Activated naive CD8-positive, alpha-beta T cell (primary cell): ENCODE results near the gene PCMT1.
"Not testable (repeated sequence)": the region's sequence is repeated elsewhere in the genome, so short reads cannot be mapped to it uniquely, and the experiment has no call there.

Experiments
- H3K27ac Mint-ChIP-seq: one replicate; pipeline ENCODE4 v1.8.0; 2021; ENCODE audit warnings: mixed read lengths
- H3K27me3 Mint-ChIP-seq: one replicate; pipeline ENCODE4 v1.8.0; 2021; ENCODE audit warnings: mixed read lengths
- H3K36me3 Mint-ChIP-seq: one replicate; pipeline ENCODE4 v1.8.0; 2021; ENCODE audit warnings: mixed read lengths
- H3K4me1 Mint-ChIP-seq: one replicate; pipeline ENCODE4 v1.8.0; 2021; ENCODE audit warnings: low read depth, mixed read lengths
- H3K4me3 Mint-ChIP-seq: one replicate; pipeline ENCODE4 v1.8.0; 2021; ENCODE audit warnings: mild to moderate bottlenecking, mixed read lengths
- H3K9me3 Mint-ChIP-seq: one replicate; pipeline ENCODE4 v1.8.0; 2021; ENCODE audit warnings: low read depth, mixed read lengths

Gene PCMT1

DNA sequence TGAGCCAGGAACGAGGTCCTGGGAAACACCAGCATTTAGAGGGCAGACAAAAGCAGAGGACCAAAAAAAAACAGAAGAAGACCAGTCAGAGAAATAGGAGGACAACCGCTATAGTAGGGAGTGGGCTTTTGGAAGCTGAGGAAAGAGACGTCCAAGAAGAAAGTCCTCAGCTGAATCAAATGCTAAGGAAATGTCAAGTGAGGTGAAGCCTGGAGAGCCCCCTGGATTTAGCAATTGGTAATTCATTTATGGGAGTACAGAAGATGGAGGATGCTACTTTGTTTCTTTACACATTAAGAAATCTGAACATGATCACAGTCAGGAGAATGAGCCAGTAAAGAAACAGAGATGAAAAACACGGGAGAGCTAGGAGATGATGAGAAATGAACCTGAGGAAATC is 73.5 kb downstream of the PCMT1 start:
- Mint-ChIP-seq H3K36me3 (peaks cover 2% of the 10 kb centered on the region), H3K4me1 (no peaks in the 10 kb centered on the region), H3K4me3 (no peak overlapping the region), H3K27me3 (peaks cover 4% of the 10 kb centered on the region), H3K9me3 (no peaks in the 10 kb centered on the region), H3K27ac (no peak overlapping the region)

DNA sequence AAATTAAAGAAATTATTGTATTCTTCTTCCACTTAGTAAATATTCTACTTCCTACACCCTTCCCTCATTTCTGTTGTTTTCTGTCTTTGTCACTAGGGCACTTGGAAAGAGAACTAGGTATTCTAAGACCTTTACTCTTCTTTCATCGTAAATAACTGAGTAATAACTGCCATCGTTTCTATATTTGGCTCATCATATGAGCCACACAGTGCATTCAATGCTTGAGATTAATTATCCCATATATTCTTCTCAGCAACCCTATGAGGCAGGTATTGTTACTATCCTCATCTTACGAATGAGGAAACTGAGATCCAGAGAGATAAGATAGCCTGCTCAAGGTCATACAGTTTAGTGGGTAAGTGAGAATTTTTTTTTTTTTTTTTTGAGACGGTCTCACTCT is 75.8 kb downstream of the PCMT1 start:
- H3K9me3 Mint-ChIP-seq: no peaks in the 10 kb centered on the region
- H3K4me1 Mint-ChIP-seq: no peaks in the 10 kb centered on the region
- H3K4me3 Mint-ChIP-seq: no peak overlapping the region
- H3K27ac Mint-ChIP-seq: no peak overlapping the region
- H3K36me3 Mint-ChIP-seq: peaks cover 2% of the 10 kb centered on the region
- peaks cover 4% of the 10 kb centered on the region for H3K27me3 Mint-ChIP-seq

DNA sequence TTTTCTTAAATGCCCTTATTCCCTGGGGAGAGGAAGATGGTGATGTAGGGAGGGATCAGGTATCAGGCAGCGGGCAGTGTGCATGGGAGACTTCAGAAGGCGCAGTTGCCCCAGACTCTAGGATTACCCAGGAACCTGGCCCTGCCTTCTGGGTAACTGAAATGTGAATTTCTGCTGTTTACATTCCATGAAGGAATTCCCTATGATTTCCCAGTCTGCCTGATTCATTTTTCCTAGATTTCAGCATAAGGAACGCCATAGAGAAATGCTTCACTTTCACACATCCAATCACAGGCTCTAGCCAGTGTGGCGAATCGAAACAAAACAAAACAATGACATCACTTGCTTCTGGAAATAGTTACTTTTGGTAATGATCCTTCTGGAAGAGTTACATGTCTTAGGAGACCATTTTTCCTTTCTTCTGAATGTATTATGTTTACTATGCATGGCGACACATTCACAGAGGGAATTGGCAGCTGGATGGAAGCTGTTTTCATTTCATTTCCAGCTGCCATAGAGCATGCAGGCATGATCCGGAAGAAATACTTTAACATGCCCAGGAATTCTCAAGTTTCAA is 81.3 kb downstream of the PCMT1 start:
- peaks cover 2% of the 10 kb centered on the region for H3K36me3 Mint-ChIP-seq
- peaks cover 2% of the 10 kb centered on the region for H3K27me3 Mint-ChIP-seq
- peaks cover 3% of the 10 kb centered on the region for H3K4me1 Mint-ChIP-seq

DNA sequence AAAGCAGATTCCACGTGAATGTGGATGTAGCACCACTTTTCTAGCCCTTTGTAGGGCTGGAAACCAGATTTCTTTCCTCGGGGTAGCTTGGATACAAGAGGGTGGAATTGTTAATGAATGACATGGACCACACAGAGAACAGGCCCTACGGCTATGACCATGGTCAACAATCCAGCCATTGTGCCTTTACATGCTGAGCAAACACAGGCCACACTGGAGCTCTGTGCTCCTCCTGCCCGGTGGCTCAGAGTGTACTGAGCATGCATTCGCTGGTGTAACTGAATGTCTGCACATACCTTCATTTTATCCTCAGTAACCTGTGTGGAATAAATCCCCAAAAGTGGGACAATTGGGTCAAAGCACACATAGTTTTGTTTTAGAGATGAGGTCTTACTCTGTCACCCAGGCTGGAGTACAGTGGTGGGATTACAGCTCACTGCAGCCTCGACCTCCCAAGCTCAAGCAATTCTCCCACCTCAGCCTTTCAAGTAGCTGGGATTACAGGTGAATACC is 81.8 kb downstream of the PCMT1 start:
- no peaks in the 10 kb centered on the region for H3K9me3 Mint-ChIP-seq
- no peak overlapping the region for H3K4me3 Mint-ChIP-seq
- peaks cover 2% of the 10 kb centered on the region for H3K36me3 Mint-ChIP-seq
- peaks cover 3% of the 10 kb centered on the region for H3K4me1 Mint-ChIP-seq
- peaks cover 2% of the 10 kb centered on the region for H3K27me3 Mint-ChIP-seq
- H3K27ac Mint-ChIP-seq: no peak overlapping the region

More for the DNA sequence above, 81.3 kb downstream of the PCMT1 start:
- H3K9me3 Mint-ChIP-seq: no peaks in the 10 kb centered on the region
- no peak overlapping the region for H3K4me3 Mint-ChIP-seq
- H3K27ac Mint-ChIP-seq: no peak overlapping the region

DNA sequence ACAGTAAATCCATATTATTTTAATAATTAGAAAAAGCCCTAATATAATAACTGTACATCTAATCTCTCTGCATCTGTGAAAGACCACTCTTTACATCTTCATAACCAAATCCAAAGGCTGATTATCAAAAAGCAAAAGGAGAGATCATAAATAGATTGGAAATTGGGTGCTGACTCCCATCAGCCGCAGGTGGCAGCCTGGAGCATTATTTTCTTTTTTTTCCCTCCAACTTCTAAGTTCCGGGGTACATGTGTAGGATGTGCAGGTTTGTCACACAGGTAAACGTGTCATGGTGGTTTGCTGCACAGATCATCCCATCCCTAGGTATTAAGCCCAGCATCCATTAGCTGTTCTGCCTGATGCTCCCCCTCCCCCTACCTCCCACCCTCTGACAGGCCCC is 84.1 kb downstream of the PCMT1 start:
- Mint-ChIP-seq H3K4me3 (no peak overlapping the region), H3K36me3 (no peaks in the 10 kb centered on the region), H3K9me3 (no peaks in the 10 kb centered on the region), H3K4me1 (peaks cover 3% of the 10 kb centered on the region), H3K27ac (no peak overlapping the region), H3K27me3 (peaks cover 2% of the 10 kb centered on the region)

DNA sequence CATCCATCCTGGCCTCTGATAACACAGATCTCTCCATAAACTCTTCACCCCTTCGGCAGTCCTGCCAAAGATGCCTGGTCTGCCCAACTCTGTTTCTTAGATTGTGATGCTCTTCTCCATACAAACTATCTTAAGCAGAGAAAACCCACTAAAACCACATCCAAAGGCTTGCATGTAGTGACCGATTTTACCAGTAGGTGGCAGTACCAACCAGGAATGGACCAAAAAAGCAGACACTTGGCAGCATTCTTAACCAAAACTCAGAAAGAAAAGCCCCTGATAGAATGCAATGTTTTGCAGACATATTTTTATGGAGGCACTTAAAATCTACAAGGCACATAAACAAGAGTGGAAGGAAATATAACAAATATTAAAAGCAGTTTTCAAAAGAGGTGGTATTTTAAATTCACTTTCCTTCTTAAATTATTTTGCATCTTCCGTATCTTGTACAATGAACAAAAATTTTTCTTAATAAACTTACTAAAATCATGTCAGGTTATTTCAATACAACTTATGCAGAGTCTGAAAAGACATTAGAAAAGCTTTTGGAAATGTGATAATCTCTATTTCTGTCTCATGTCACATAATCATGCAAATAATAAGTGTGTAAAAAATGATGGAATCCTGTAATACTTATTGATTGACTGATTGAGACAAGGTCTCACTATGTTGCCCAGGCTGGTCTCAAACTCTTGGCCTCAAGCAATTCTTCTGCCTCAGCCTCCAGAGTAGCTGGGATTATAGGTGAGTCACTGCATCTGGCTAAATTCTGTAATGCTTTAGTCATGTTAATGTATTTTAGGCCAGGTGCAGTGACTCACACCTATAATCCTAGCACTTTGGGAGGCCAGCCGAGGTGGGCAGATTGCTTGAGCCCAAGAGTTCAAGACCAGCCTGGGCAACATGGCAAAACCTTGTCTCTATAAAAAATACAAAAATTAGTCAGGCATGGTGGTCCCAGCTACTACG is 85.3 kb downstream of the PCMT1 start:
- no peak overlapping the region for H3K4me3 Mint-ChIP-seq
- H3K9me3 Mint-ChIP-seq: no peaks in the 10 kb centered on the region
- no peaks in the 10 kb centered on the region for H3K36me3 Mint-ChIP-seq
- peaks cover 3% of the 10 kb centered on the region for H3K4me1 Mint-ChIP-seq
- H3K27ac Mint-ChIP-seq: peak overlapping the region; percentile 50
- H3K27me3 Mint-ChIP-seq: peaks cover 2% of the 10 kb centered on the region

DNA sequence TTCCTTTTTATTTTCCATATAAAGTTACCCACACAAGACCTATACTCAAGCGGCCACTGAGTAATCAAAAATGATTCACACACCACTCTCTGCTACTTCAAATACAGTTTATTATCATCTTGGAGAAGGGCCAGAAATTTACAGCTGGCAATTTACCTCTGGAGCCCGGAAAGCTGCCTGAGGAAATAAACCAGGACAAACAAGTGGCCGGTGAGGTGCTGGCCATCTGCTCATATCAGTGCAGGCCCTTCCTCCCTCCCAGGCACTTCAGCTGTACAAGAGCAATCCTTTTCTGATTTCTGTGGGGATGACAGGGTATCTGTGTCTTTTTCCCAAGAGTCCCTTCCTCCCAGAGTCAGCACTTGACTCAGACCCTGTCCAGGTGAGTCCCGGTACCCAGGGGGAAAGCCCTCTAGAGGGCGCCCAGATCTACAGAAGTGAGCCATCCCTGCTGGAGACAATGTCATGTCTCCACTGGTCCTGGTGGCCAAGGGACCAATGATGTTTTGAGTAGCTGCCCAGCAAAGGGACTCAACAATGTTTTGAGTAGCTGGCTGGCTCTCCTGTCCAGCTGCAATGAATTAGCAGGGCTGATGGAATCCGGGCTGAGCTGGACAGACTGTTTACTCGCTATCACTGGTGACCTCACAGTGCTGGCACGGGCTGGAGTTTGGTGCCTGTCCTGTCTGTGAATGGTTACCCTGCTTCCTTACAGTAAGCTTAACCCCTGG is 91.0 kb downstream of the PCMT1 start:
- Mint-ChIP-seq H3K4me1 (no peaks in the 10 kb centered on the region), H3K27me3 (no peaks in the 10 kb centered on the region), H3K27ac (no peak overlapping the region), H3K36me3 (peaks cover 5% of the 10 kb centered on the region), H3K9me3 (no peaks in the 10 kb centered on the region), H3K4me3 (no peak overlapping the region)

DNA sequence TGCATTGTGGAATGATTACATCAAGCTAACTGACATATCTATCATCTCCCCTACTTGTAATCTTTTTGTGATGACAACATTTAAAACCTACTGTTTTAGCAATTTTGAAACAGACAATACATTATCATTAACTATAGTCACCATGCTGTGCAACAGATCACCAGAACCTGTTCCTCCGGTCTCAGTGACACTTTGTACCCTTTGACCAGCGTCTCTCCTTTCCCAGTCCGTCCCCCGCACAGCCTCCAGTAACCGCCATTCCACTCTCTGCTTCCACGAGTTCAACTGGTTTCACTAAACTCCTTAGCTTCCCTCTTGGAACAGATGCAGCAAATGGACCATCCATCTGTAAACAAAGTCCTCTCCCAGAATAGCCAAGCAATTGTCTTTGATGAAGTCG is 92.8 kb downstream of the PCMT1 start:
- H3K4me1 Mint-ChIP-seq: no peaks in the 10 kb centered on the region
- no peaks in the 10 kb centered on the region for H3K27me3 Mint-ChIP-seq
- no peaks in the 10 kb centered on the region for H3K9me3 Mint-ChIP-seq
- no peak overlapping the region for H3K27ac Mint-ChIP-seq
- H3K36me3 Mint-ChIP-seq: peaks cover 5% of the 10 kb centered on the region
- H3K4me3 Mint-ChIP-seq: no peak overlapping the region

DNA sequence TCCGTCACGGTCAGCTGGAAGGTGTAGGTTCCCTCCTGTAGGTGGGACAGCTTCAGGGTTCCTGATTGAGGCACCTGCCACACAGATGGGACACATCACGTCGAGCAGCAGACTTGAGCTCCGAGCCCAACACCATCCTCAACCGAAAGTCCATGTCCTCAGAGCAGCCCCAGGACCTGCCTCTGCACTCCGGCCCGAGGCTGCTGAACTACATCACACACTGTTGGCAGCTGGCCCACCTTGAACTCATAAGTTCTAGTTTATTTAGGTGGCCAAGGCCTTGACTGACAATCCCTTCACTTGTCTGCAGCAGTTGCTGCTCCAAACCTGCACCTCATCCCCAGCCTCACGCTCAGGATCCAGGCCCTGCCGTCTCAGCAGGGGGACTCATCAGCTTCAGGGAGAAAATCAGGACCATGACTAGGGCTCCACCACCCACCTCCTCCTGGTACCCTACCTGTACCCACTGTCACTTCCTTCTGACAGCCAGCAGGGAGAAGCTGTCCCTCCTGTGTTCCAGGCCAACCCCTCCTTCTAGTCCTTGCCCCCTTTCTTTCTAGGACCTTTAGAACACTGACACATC is 93.6 kb downstream of the PCMT1 start:
- no peak overlapping the region for H3K4me3 Mint-ChIP-seq
- H3K9me3 Mint-ChIP-seq: no peaks in the 10 kb centered on the region
- no peaks in the 10 kb centered on the region for H3K27me3 Mint-ChIP-seq
- no peak overlapping the region for H3K27ac Mint-ChIP-seq
- peaks cover 5% of the 10 kb centered on the region for H3K36me3 Mint-ChIP-seq
- no peaks in the 10 kb centered on the region for H3K4me1 Mint-ChIP-seq

DNA sequence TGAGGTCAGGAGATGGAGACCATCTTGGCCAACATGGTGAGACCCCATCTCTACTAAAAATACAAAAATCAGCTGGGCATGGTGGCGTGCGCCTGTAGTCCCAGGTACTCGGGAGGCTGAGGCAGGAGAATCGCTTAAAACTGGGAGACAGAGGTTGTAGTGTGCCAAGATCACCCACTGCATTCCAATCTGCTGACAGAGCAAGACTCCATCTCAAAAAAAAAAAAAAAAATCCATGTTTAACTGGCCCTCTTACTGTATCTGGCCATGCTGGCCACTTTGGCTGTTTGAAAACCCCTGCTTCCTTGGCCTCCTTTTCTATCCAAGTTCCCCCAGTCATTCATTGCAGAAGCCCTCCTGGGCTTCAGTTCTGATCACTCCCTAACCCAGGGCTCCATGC is 94.5 kb downstream of the PCMT1 start:
- not testable (repeated sequence) for H3K27me3 Mint-ChIP-seq, H3K9me3 Mint-ChIP-seq, H3K4me3 Mint-ChIP-seq, H3K27ac Mint-ChIP-seq, H3K36me3 Mint-ChIP-seq, H3K4me1 Mint-ChIP-seq

DNA sequence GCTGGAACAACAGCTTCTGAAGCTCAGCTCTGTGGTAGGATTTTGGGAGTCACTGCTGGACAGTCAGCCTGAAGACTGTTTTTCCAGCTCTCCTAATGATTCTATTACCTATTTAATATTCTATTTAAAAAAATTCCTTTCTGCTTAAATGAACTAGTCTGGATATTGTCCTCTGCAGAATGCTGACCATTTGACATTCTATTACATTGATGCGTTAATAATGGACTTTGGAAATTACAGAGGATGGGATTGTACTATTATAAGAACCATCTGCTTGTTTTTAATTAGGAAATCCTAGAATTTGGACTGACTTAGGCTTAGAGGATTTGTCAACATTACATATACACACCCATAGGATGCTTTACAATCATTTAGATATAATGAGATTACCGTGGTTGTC is 94.9 kb downstream of the PCMT1 start:
- H3K27ac Mint-ChIP-seq: no peak overlapping the region
- no peaks in the 10 kb centered on the region for H3K4me1 Mint-ChIP-seq
- H3K9me3 Mint-ChIP-seq: no peaks in the 10 kb centered on the region
- peaks cover 5% of the 10 kb centered on the region for H3K36me3 Mint-ChIP-seq
- no peaks in the 10 kb centered on the region for H3K27me3 Mint-ChIP-seq
- no peak overlapping the region for H3K4me3 Mint-ChIP-seq

DNA sequence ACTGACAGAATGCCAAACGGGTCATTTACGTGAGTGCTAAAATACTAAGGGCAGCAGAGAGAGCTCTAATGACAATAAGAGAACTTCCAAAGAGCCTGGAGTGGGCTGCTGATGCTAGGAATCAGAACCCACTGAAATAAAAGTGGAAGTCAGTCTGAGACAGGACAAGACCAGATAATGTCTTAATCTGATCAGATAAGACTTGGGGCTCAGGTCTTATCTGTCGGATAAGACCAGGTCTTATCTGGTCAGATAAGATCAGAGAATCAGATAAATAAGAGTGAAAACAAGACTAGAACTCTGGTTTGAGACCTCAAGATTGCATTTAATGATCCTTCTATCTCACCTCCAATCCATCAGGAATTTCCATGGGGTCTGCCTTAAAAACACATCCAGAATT is 96.0 kb downstream of the PCMT1 start:
- Mint-ChIP-seq H3K27ac (no peak overlapping the region), H3K4me3 (no peak overlapping the region), H3K9me3 (no peaks in the 10 kb centered on the region), H3K27me3 (peaks cover 1% of the 10 kb centered on the region), H3K4me1 (no peaks in the 10 kb centered on the region), H3K36me3 (peaks cover 5% of the 10 kb centered on the region)

DNA sequence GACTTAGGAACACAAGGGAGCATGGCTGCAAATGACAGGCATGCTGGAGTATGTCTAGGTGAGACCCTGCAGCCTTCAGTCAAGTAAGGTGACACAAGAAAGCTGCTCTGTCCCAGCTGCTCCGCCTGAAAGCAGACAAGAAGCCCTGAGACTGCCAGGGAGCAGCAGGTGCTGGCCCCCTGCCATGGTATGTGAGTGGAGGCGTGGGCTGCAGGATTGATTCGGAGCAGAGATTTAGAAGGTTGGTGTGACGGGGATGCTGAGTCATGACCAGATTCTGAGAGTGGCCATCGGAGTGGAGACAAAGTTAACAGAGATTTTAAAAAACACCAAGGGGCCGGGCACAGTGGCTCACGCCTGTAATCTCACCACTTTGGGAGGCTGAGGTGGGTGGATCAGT is 96.8 kb downstream of the PCMT1 start:
- Mint-ChIP-seq H3K27me3 (peaks cover 1% of the 10 kb centered on the region), H3K4me3 (no peak overlapping the region), H3K36me3 (peaks cover 5% of the 10 kb centered on the region), H3K27ac (no peak overlapping the region), H3K9me3 (no peaks in the 10 kb centered on the region), H3K4me1 (peaks cover under 1% of the 10 kb centered on the region)

DNA sequence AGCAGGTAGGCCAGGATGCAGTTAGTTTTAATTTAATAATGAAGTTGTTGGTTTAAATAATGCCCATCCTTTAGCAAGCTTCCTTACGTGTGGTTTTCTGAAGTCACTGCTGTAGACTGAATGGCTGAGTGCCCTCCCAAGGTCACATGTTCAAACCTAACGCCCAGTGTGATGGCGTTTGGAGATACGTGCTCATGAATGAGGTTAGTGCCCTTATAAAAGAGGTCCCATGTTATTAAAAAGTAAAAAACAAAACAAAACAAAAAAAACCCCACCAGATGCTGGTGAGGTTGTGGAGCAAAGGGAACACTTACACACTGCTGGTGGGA is 98.4 kb downstream of the PCMT1 start:
- H3K27me3 Mint-ChIP-seq: peaks cover 1% of the 10 kb centered on the region

DNA sequence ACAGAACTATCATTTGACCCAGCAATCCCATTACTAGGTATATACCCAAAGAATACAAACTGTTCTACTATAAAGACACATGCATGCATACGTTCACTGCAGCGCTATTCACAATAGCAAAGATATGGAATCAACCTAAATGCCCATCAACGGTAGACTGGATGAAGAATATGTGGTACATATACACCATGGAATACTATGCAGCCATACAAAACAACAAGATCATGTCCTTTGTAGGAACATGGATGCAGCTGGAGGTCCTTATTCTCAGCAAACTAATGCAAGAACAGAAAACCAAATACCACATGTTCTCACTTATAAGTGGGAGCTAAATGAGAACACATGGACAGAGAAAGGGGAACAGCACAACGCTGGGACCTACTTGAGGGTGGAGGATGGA is 98.8 kb downstream of the PCMT1 start:
- not testable (repeated sequence) for H3K9me3 Mint-ChIP-seq, H3K27me3 Mint-ChIP-seq, H3K4me1 Mint-ChIP-seq, H3K27ac Mint-ChIP-seq, H3K4me3 Mint-ChIP-seq, H3K36me3 Mint-ChIP-seq

More for the DNA sequence above, 98.4 kb downstream of the PCMT1 start:
- H3K36me3 Mint-ChIP-seq: no peaks in the 10 kb centered on the region
- no peak overlapping the region for H3K27ac Mint-ChIP-seq
- H3K9me3 Mint-ChIP-seq: no peaks in the 10 kb centered on the region
- H3K4me1 Mint-ChIP-seq: peaks cover 10% of the 10 kb centered on the region
- no peak overlapping the region for H3K4me3 Mint-ChIP-seq
